Endodermal cell (in vitro differentiated cells): ENCODE results near the gene CLDN34. TPM values are rescaled to one million over a fixed set of nuclear protein-coding genes. Genes with fewer than 3 reads are reported as not detected.

ENCODE experiments used
- DNase-seq: peaks from one replicate; pipeline ENCODE4 v3.0.0-alpha.2; 2017
- H3K27ac ChIP-seq: 2 replicates; pipeline ENCODE4 v1.5.1; 2013; ENCODE audit warnings: mild to moderate bottlenecking, low read depth, low read length, moderate library complexity
- H3K27me3 ChIP-seq: 2 replicates; pipeline ENCODE4 v1.6.1; 2013; ENCODE audit warnings: mild to moderate bottlenecking, low read length, moderate library complexity; ENCODE audit not compliant: insufficient read depth, control insufficient read depth, poor library complexity, severe bottlenecking
- H3K36me3 ChIP-seq: 2 replicates; pipeline ENCODE4 v1.7.0; 2013; ENCODE audit warnings: mild to moderate bottlenecking, low read length, moderate library complexity; ENCODE audit not compliant: control insufficient read depth, insufficient read depth
- H3K4me1 ChIP-seq: one replicate; pipeline ENCODE4 v1.7.0; 2013; ENCODE audit warnings: low read length; ENCODE audit not compliant: control insufficient read depth, insufficient read depth
- H3K4me3 ChIP-seq: 2 replicates; pipeline ENCODE4 v1.5.1; 2013; ENCODE audit warnings: mild to moderate bottlenecking, low read length, moderate library complexity
- H3K9ac ChIP-seq: 2 replicates; pipeline ENCODE4 v1.6.1; 2013; ENCODE audit warnings: mild to moderate bottlenecking, low read length, moderate library complexity; ENCODE audit not compliant: poor library complexity, severe bottlenecking; ENCODE audit errors: extremely low read depth
- H3K9me3 ChIP-seq: 2 replicates; pipeline ENCODE4 v1.6.1; 2013; ENCODE audit warnings: mild to moderate bottlenecking, low read length, moderate library complexity; ENCODE audit not compliant: control insufficient read depth
- H3K27ac Mint-ChIP-seq: 2 replicates; pipeline ENCODE4 v1.8.0; 2020; ENCODE audit warnings: mixed read lengths
- H3K27me3 Mint-ChIP-seq: 2 replicates; pipeline ENCODE4 v1.8.0; 2021; ENCODE audit warnings: mild to moderate bottlenecking, mixed read lengths; ENCODE audit not compliant: insufficient read depth
- H3K36me3 Mint-ChIP-seq: 2 replicates; pipeline ENCODE4 v1.8.0; 2020; ENCODE audit warnings: low read depth, mixed read lengths
- H3K4me1 Mint-ChIP-seq: 2 replicates; pipeline ENCODE4 v1.8.0; 2020; ENCODE audit warnings: mixed read lengths
- H3K4me3 Mint-ChIP-seq: 2 replicates; pipeline ENCODE4 v1.8.0; 2020; ENCODE audit warnings: mild to moderate bottlenecking, moderate library complexity, mixed read lengths
- H3K9me3 Mint-ChIP-seq: 2 replicates; pipeline ENCODE4 v1.8.0; 2020; ENCODE audit warnings: mild to moderate bottlenecking, mixed read lengths
- CTCF ChIP-seq: fragments of 200-600 bp; sonication (generic); conservative IDR thresholded peaks from 2 replicates; pipeline ENCODE4 v1.5.0; 2021; ENCODE audit warnings: antibody characterized with exemption, mild to moderate bottlenecking
- WGBS, 2 experiments: methylation state at CpG; one replicate each; pipeline versions ENCODE4 v1.1.5 to v1.1.7; 2013; ENCODE audit warnings: missing lambda C conversion rate in 2 of 2, mixed read lengths in 1 of 2; ENCODE audit not compliant: insufficient coverage in 1 of 2, insufficient read length in 1 of 2; 5-methylcytosine and 5-hydroxymethylcytosine counted together
- total RNA-seq, 2 donors: library from RNA; stranded (reverse); fragmentation: NEBNext Ultra II Directional in 1 of 2; extraction: Animal tissue kit (Norgen Biotek cat#: 25700) in 1 of 2; gene quantifications; 2 replicates in 1 of 2; 3 replicates in 1 of 2; pipeline ENCODE4 v1.2.1, GENCODE V29; 2021

Gene CLDN34
- total RNA-seq, 2 donors from 2014 or later, result 0.35 TPM; not detected in 1

DNA sequence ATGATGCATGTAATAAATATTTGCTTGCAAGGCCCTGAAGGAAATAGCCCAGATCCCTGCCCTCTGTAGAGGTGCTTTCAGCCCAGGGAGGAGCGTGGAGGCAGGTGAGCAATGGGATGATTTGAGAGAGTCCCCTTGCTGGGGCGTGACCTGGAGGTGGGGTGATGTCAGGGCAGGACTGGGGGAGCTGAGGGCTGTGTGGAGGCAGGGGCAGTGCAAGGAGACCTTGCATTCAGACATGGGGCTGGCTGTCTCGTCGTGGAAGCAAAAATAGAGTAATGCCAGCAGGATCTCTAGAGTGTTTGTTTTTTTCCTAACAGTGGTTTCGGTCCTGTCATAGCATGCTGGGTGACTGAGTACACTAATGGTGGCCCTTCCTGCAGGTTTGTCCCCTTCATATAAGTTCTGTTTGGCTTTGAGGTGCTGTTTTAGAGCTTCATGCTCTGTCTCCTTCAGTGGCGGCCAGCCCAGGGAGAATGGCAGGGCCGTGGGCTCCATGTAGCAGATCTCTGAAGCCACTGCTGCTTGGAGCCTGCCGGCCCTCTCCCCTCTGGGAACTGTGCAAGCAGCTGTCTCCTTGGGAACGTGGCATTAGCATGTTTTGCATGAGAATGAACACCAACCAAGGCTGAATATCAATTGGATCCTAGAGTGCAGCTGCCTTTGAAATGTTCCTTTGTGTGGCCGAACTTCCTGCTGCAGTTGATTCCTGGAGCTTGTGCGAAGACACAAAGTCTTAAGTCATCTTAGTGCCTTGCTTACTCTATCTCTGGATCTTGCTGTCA, 39.3 kb upstream of the CLDN34 start:
- Mint-ChIP-seq H3K4me3 (peak overlapping the region; percentile 8), H3K4me1 (peaks cover 19% of the 10 kb centered on the region), H3K27ac (peak overlapping the region; percentile 75), H3K27me3 (no peaks in the 10 kb centered on the region), H3K9me3 (peaks cover 76% of the 10 kb centered on the region), H3K36me3 (peaks cover 18% of the 10 kb centered on the region)
- Histone ChIP-seq H3K9ac (no peak overlapping the region), H3K9me3 (no peaks in the 10 kb centered on the region), H3K4me1 (no peaks in the 10 kb centered on the region), H3K4me3 (no peak overlapping the region), H3K27me3 (no peaks in the 10 kb centered on the region), H3K27ac (peak overlapping the region; percentile 96), H3K36me3 (no peaks in the 10 kb centered on the region)
- peak; percentile 83 for DNase-seq
- TF ChIP-seq CTCF, result no peak
- whole genome bisulfite sequencing, 2 experiments, result 17 to 39% methylated on average over 5 to 11 of the region's 11 CpGs

GRCh38 chrX:9935436-9935835, 31.7 kb upstream of the CLDN34 start:
- Histone ChIP-seq H3K4me3 (no peak overlapping the region), H3K27ac (no peak overlapping the region), H3K9me3 (no peaks in the 10 kb centered on the region), H3K4me1 (no peaks in the 10 kb centered on the region), H3K36me3 (no peaks in the 10 kb centered on the region), H3K27me3 (no peaks in the 10 kb centered on the region), H3K9ac (no peak overlapping the region)
- Mint-ChIP-seq H3K4me3 (no peak overlapping the region), H3K27me3 (no peaks in the 10 kb centered on the region), H3K9me3 (peaks cover 68% of the 10 kb centered on the region), H3K4me1 (no peaks in the 10 kb centered on the region), H3K36me3 (peaks cover 32% of the 10 kb centered on the region), H3K27ac (no peak overlapping the region)
- DNase-seq, result no peak
- TF ChIP-seq CTCF, result no peak
- 90 to 100% methylated on average over 1 to 3 of the region's 3 CpGs for WGBS, 2 experiments

GRCh38 chrX:9937761-9938160, 29.4 kb upstream of the CLDN34 start:
- no peaks in the 10 kb centered on the region for H3K36me3 ChIP-seq
- no peaks in the 10 kb centered on the region for H3K27me3 ChIP-seq
- Mint-ChIP-seq H3K9me3 (peaks cover 71% of the 10 kb centered on the region), H3K4me3 (no peak overlapping the region), H3K4me1 (no peaks in the 10 kb centered on the region), H3K36me3 (peaks cover 42% of the 10 kb centered on the region), H3K27me3 (no peaks in the 10 kb centered on the region), H3K27ac (no peak overlapping the region)
- H3K27ac ChIP-seq, result no peak overlapping the region
- H3K4me1 ChIP-seq, result no peaks in the 10 kb centered on the region
- no peak for TF ChIP-seq CTCF
- DNase-seq, result no peak
- H3K9ac ChIP-seq, result no peak overlapping the region
- H3K9me3 ChIP-seq, result no peaks in the 10 kb centered on the region
- H3K4me3 ChIP-seq, result no peak overlapping the region
- 97% methylated on average over 7 of the region's 8 CpGs; no CpG with 5 or more reads in 1 of the 2 experiments for WGBS, 2 experiments
